Keratinocyte (primary cell): ENCODE data around the gene RTP3. TPM values are rescaled to one million over a fixed set of nuclear protein-coding genes. Genes with fewer than 3 reads are reported as not detected.

ENCODE experiments used
- DNase-seq: peaks from one replicate; pipeline ENCODE4 v3.0.0-alpha.2; 2011; ENCODE audit warnings: low read depth, missing footprints, low spot score
- FAIRE-seq: peaks from 2 replicates; lab custom pipeline; 2011; peaks lifted over from hg19 to GRCh38; lab: Jason Lieb, UNC
- H2AFZ ChIP-seq: 2 replicates; pipeline ENCODE4 v1.6.0; 2012; ENCODE audit warnings: low read length, control low read depth, inconsistent platforms; ENCODE audit not compliant: control insufficient read depth
- H3K27ac ChIP-seq: 2 replicates; pipeline ENCODE4 v1.5.1; 2011; ENCODE audit warnings: low read length; ENCODE audit not compliant: control insufficient read depth, insufficient read depth
- H3K27me3 ChIP-seq: 3 replicates; pipeline ENCODE4 v1.6.0; 2011; ENCODE audit warnings: low read length; ENCODE audit not compliant: control insufficient read depth, insufficient read depth; ENCODE audit errors: extremely low read depth
- H3K36me3 ChIP-seq, 2 experiments: 2 replicates in 1 of 2; 3 replicates in 1 of 2; pipeline ENCODE4 v1.5.1; 2011; ENCODE audit warnings: low read length in 2 of 2, mild to moderate bottlenecking in 1 of 2; ENCODE audit not compliant: control insufficient read depth in 2 of 2, insufficient read depth in 2 of 2; ENCODE audit errors: extremely low read depth in 1 of 2
- H3K4me1 ChIP-seq: 3 replicates; pipeline ENCODE4 v1.5.1; 2011; ENCODE audit warnings: low read length; ENCODE audit not compliant: control insufficient read depth, insufficient read depth; ENCODE audit errors: extremely low read depth
- H3K4me2 ChIP-seq: 3 replicates; pipeline ENCODE4 v1.6.0; 2011; ENCODE audit warnings: low read depth, low read length; ENCODE audit not compliant: control insufficient read depth, insufficient read depth; ENCODE audit errors: extremely low read depth
- H3K4me3 ChIP-seq, 3 experiments: fragments of 200-600 bp in 1 of 3; sonication (generic) in 1 of 3; 2 replicates in 2 of 3; 3 replicates in 1 of 3; pipeline ENCODE4 v1.5.1; 2011 to 2016; ENCODE audit warnings: low read length in 3 of 3, mild to moderate bottlenecking in 3 of 3, control low read depth in 2 of 3, inconsistent platforms in 1 of 3, low read depth in 1 of 3, mixed read lengths in 1 of 3, mixed run types in 1 of 3, moderate library complexity in 1 of 3; ENCODE audit not compliant: control insufficient read depth in 2 of 3, insufficient read depth in 2 of 3; ENCODE audit errors: extremely low read depth in 1 of 3
- H3K79me2 ChIP-seq: 2 replicates; pipeline ENCODE4 v1.6.0; 2012; ENCODE audit warnings: low read length; ENCODE audit not compliant: control insufficient read depth, insufficient read depth
- H3K9ac ChIP-seq: 3 replicates; pipeline ENCODE4 v1.6.0; 2011; ENCODE audit warnings: low read length; ENCODE audit not compliant: control insufficient read depth, insufficient read depth; ENCODE audit errors: extremely low read depth
- H3K9me1 ChIP-seq: 3 replicates; pipeline ENCODE4 v1.6.0; 2011; ENCODE audit warnings: low read length; ENCODE audit not compliant: control insufficient read depth, insufficient read depth; ENCODE audit errors: extremely low read depth
- H3K9me3 ChIP-seq: 2 replicates; pipeline ENCODE4 v1.5.1; 2012; ENCODE audit warnings: low read depth, low read length; ENCODE audit not compliant: control insufficient read depth
- H4K20me1 ChIP-seq: 3 replicates; pipeline ENCODE4 v1.6.0; 2011; ENCODE audit warnings: low read length; ENCODE audit not compliant: control insufficient read depth, insufficient read depth; ENCODE audit errors: extremely low read depth
- EZH2 ChIP-seq: IDR thresholded peaks from one replicate; pipeline ENCODE4 v1.6.1; 2012; ENCODE audit warnings: inconsistent platforms, mild to moderate bottlenecking, low read length, moderate library complexity
- dilution Hi-C: fragments of 300-500 bp; cut with MboI; formaldehyde crosslinking; loops from one replicate; pipeline ENCODE4 v1.7.0; 2020; ENCODE audit warnings: low sequenced_read_pairs; ENCODE audit not compliant: extremely low pct_ligation_motif_present
- polyA plus RNA-seq, 5 experiments: library from polyadenylated mRNA; depleted of rRNA in 3 of 5; stranded (reverse) in 3 of 5; stranded (forward) in 1 of 5; unstranded in 1 of 5; fragments of >200 nt; gene quantifications; 1 replicate in 1 of 5; 2 replicates in 3 of 5; 3 replicates in 1 of 5; pipeline versions ENCODE4 v1.2.1 to v1.2.3, GENCODE V29; 2011 to 2012; ENCODE audit warnings: missing spikeins in 2 of 5, low read depth in 1 of 5, low replicate concordance in 1 of 5
- TF ChIP-seq, protein P1 (sequence below), 3 experiments: IDR thresholded peaks in 1 of 3; conservative IDR thresholded peaks in 1 of 3; optimal IDR thresholded peaks in 1 of 3; 2 replicates in 2 of 3; 3 replicates in 1 of 3; pipeline versions ENCODE3 to v1.5.1; 2011; ENCODE audit warnings: low read length in 3 of 3, mild to moderate bottlenecking in 3 of 3, moderate library complexity in 2 of 3, control low read depth in 1 of 3, inconsistent platforms in 1 of 3; ENCODE audit not compliant: insufficient read depth in 2 of 3; ENCODE audit errors: extremely low read depth in 1 of 3

The RTP3 gene
- polyA plus RNA-seq, 1 donor (not counting 4 experiments of a cell fraction or from before 2014, with no cell fraction given), result not detected

DNA sequence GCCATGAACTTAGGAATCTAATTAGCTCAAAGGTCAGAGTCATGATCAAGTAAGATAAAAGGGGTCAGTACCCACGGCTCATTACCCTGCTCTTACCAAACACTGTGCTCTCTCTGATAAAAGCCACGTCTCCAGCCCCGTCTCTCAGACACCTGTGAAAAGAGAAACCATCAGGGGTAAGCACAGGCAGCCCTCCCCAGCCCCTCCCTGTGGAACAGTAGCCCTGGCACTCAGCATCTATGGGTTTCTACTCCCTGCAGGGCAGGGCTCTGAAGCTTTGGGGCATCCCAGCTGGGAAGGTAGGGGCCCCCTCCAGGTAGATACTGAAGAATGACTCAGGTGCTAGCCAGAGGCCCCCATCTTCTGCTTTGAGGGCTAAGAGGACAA is 43.6 kb upstream of the RTP3 start:
- Histone ChIP-seq H4K20me1 (no peaks in the 10 kb centered on the region), H3K9me1 (no peaks in the 10 kb centered on the region), H3K36me3 (no peaks in the 10 kb centered on the region), H3K27ac (no peak overlapping the region), H3K9me3 (no peaks in the 10 kb centered on the region), H3K9ac (no peak overlapping the region), H3K27me3 (peaks cover 29% of the 10 kb centered on the region), H3K4me2 (no peak overlapping the region), H2AFZ (no peak overlapping the region), H3K4me1 (no peaks in the 10 kb centered on the region), H3K79me2 (no peaks in the 10 kb centered on the region), H3K4me3 (no peak overlapping the region)
- TF ChIP-seq, protein P1, sequence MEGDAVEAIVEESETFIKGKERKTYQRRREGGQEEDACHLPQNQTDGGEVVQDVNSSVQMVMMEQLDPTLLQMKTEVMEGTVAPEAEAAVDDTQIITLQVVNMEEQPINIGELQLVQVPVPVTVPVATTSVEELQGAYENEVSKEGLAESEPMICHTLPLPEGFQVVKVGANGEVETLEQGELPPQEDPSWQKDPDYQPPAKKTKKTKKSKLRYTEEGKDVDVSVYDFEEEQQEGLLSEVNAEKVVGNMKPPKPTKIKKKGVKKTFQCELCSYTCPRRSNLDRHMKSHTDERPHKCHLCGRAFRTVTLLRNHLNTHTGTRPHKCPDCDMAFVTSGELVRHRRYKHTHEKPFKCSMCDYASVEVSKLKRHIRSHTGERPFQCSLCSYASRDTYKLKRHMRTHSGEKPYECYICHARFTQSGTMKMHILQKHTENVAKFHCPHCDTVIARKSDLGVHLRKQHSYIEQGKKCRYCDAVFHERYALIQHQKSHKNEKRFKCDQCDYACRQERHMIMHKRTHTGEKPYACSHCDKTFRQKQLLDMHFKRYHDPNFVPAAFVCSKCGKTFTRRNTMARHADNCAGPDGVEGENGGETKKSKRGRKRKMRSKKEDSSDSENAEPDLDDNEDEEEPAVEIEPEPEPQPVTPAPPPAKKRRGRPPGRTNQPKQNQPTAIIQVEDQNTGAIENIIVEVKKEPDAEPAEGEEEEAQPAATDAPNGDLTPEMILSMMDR (optimal IDR thresholded peaks at IDR 0.05 in 1 of 3, IDR thresholded peaks at IDR 0.05 in 1 of 3, conservative IDR thresholded peaks at IDR 0.05 in 1 of 3; ENCODE audit: extremely low read depth in 1 of 3, insufficient read depth in 2 of 3, low read length in 3 of 3), result no peak
- no peak for TF ChIP-seq EZH2
- DNase-seq (no peak), FAIRE-seq (no peak)
- dilution Hi-C loops, result no loop called here

DNA sequence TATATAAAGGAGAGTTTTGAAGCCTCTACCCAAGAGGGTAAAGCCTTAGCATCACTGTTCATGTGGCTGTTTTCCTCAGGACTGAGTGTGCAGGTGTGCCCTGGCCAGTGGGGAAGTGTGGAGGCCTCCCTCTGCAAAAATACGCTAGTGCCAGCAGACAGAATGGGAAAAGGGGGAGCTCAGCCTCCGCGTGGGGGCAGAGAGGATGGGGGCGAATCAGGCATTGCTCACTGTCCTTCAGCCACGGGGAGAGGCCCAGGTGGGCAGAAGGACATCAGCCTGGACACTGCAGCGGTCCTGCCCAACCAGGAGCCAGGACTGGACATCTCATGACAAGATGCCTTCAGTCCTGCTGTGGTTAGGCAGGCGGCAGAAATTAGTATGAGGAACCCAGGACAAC is 43.2 kb upstream of the RTP3 start:
- DNase-seq, result no peak
- H3K4me3 ChIP-seq, result no peak overlapping the region
- no peak overlapping the region for H3K27ac ChIP-seq
- no peaks in the 10 kb centered on the region for H4K20me1 ChIP-seq
- H3K27me3 ChIP-seq, result peaks cover 32% of the 10 kb centered on the region
- TF ChIP-seq EZH2, result no peak
- TF ChIP-seq, protein P1 (optimal IDR thresholded peaks at IDR 0.05 in 1 of 3, IDR thresholded peaks at IDR 0.05 in 1 of 3, conservative IDR thresholded peaks at IDR 0.05 in 1 of 3; ENCODE audit: extremely low read depth in 1 of 3, insufficient read depth in 2 of 3, low read length in 3 of 3), result no peak
- no peak for FAIRE-seq
- dilution Hi-C loops, result no loop called here
- H3K79me2 ChIP-seq, result no peaks in the 10 kb centered on the region
- H3K9me3 ChIP-seq, result no peaks in the 10 kb centered on the region
- H3K9ac ChIP-seq, result no peak overlapping the region
- no peak overlapping the region for H3K4me2 ChIP-seq
- no peak overlapping the region for H2AFZ ChIP-seq
- no peaks in the 10 kb centered on the region for H3K36me3 ChIP-seq
- no peaks in the 10 kb centered on the region for H3K9me1 ChIP-seq
- H3K4me1 ChIP-seq, result no peaks in the 10 kb centered on the region
